ENCODE data around the gene XPO4.

Gene XPO4

GRCh38 chr13:20738616-20739015 is 163.9 kb downstream of the XPO4 start:
- Histone ChIP-seq H3K36me3 (replicated peaks) (no peaks in the 10 kb centered on the region), H3K27me3 (replicated peaks) (no peaks in the 10 kb centered on the region), H3K4me3 (ENCODE audit: low read depth, low read length) (no peak overlapping the region), H3K27ac (no peak overlapping the region)
- DNase-seq, result no peak
- in situ Hi-C loops (cut with HindIII; ENCODE audit: low pct_ligation_motif_present, low sequenced_read_pairs), result no loop called here
- no peak for TF ChIP-seq CTCF (IDR thresholded peaks at IDR 0.05; ENCODE audit: low read depth, low read length, missing control alignments)

GRCh38 chr13:20729633-20730585 is 172.6 kb downstream of the XPO4 start:
- no peak for TF ChIP-seq CTCF (IDR thresholded peaks at IDR 0.05; ENCODE audit: low read depth, low read length, missing control alignments)
- Histone ChIP-seq H3K36me3 (replicated peaks) (no peaks in the 10 kb centered on the region), H3K27ac (no peak overlapping the region), H3K4me3 (ENCODE audit: low read depth, low read length) (no peak overlapping the region), H3K27me3 (replicated peaks) (no peaks in the 10 kb centered on the region)
- in situ Hi-C loops (cut with HindIII; ENCODE audit: low pct_ligation_motif_present, low sequenced_read_pairs), result no loop called here
- no peak for DNase-seq

GRCh38 chr13:20728579-20729311 is 173.8 kb downstream of the XPO4 start:
- no peak for TF ChIP-seq CTCF (IDR thresholded peaks at IDR 0.05; ENCODE audit: low read depth, low read length, missing control alignments)
- Histone ChIP-seq H3K36me3 (replicated peaks) (no peaks in the 10 kb centered on the region), H3K27ac (no peak overlapping the region), H3K27me3 (replicated peaks) (no peaks in the 10 kb centered on the region), H3K4me3 (ENCODE audit: low read depth, low read length) (no peak overlapping the region)
- in situ Hi-C loops (cut with HindIII; ENCODE audit: low pct_ligation_motif_present, low sequenced_read_pairs), result no loop called here
- no peak for DNase-seq

- in situ Hi-C loops (cut with HindIII; ENCODE audit: low pct_ligation_motif_present, low sequenced_read_pairs), result no loop called here
- TF ChIP-seq CTCF (IDR thresholded peaks at IDR 0.05; ENCODE audit: low read depth, low read length, missing control alignments), result no peak
- H3K27ac ChIP-seq, result no peak overlapping the region
- DNase-seq, result no peak
- H3K36me3 ChIP-seq (replicated peaks), result no peaks in the 10 kb centered on the region
- no peaks in the 10 kb centered on the region for H3K27me3 ChIP-seq (replicated peaks)
- H3K4me3 ChIP-seq (ENCODE audit: low read depth, low read length), result no peak overlapping the region
Observed at GRCh38 chr13:20727856-20728255, 174.7 kb downstream of the XPO4 start.

All from brain microvascular endothelial cell (primary cell).